Keratinocyte (primary cell): ENCODE results near the gene NDEL1. TPM values are rescaled to one million over a fixed set of nuclear protein-coding genes. Genes with fewer than 3 reads are reported as not detected.

ENCODE experiments used
- DNase-seq: peaks from one replicate; pipeline ENCODE4 v3.0.0-alpha.2; 2011; ENCODE audit warnings: low read depth, missing footprints, low spot score
- FAIRE-seq: peaks from 2 replicates; lab custom pipeline; 2011; peaks lifted over from hg19 to GRCh38; lab: Jason Lieb, UNC
- H2AFZ ChIP-seq: 2 replicates; pipeline ENCODE4 v1.6.0; 2012; ENCODE audit warnings: low read length, control low read depth, inconsistent platforms; ENCODE audit not compliant: control insufficient read depth
- H3K27ac ChIP-seq: 2 replicates; pipeline ENCODE4 v1.5.1; 2011; ENCODE audit warnings: low read length; ENCODE audit not compliant: control insufficient read depth, insufficient read depth
- H3K27me3 ChIP-seq: 3 replicates; pipeline ENCODE4 v1.6.0; 2011; ENCODE audit warnings: low read length; ENCODE audit not compliant: control insufficient read depth, insufficient read depth; ENCODE audit errors: extremely low read depth
- H3K36me3 ChIP-seq, 2 experiments: 2 replicates in 1 of 2; 3 replicates in 1 of 2; pipeline ENCODE4 v1.5.1; 2011; ENCODE audit warnings: low read length in 2 of 2, mild to moderate bottlenecking in 1 of 2; ENCODE audit not compliant: control insufficient read depth in 2 of 2, insufficient read depth in 2 of 2; ENCODE audit errors: extremely low read depth in 1 of 2
- H3K4me1 ChIP-seq: 3 replicates; pipeline ENCODE4 v1.5.1; 2011; ENCODE audit warnings: low read length; ENCODE audit not compliant: control insufficient read depth, insufficient read depth; ENCODE audit errors: extremely low read depth
- H3K4me2 ChIP-seq: 3 replicates; pipeline ENCODE4 v1.6.0; 2011; ENCODE audit warnings: low read depth, low read length; ENCODE audit not compliant: control insufficient read depth, insufficient read depth; ENCODE audit errors: extremely low read depth
- H3K4me3 ChIP-seq, 3 experiments: fragments of 200-600 bp in 1 of 3; sonication (generic) in 1 of 3; 2 replicates in 2 of 3; 3 replicates in 1 of 3; pipeline ENCODE4 v1.5.1; 2011 to 2016; ENCODE audit warnings: low read length in 3 of 3, mild to moderate bottlenecking in 3 of 3, control low read depth in 2 of 3, inconsistent platforms in 1 of 3, low read depth in 1 of 3, mixed read lengths in 1 of 3, mixed run types in 1 of 3, moderate library complexity in 1 of 3; ENCODE audit not compliant: control insufficient read depth in 2 of 3, insufficient read depth in 2 of 3; ENCODE audit errors: extremely low read depth in 1 of 3
- H3K79me2 ChIP-seq: 2 replicates; pipeline ENCODE4 v1.6.0; 2012; ENCODE audit warnings: low read length; ENCODE audit not compliant: control insufficient read depth, insufficient read depth
- H3K9ac ChIP-seq: 3 replicates; pipeline ENCODE4 v1.6.0; 2011; ENCODE audit warnings: low read length; ENCODE audit not compliant: control insufficient read depth, insufficient read depth; ENCODE audit errors: extremely low read depth
- H3K9me1 ChIP-seq: 3 replicates; pipeline ENCODE4 v1.6.0; 2011; ENCODE audit warnings: low read length; ENCODE audit not compliant: control insufficient read depth, insufficient read depth; ENCODE audit errors: extremely low read depth
- H3K9me3 ChIP-seq: 2 replicates; pipeline ENCODE4 v1.5.1; 2012; ENCODE audit warnings: low read depth, low read length; ENCODE audit not compliant: control insufficient read depth
- H4K20me1 ChIP-seq: 3 replicates; pipeline ENCODE4 v1.6.0; 2011; ENCODE audit warnings: low read length; ENCODE audit not compliant: control insufficient read depth, insufficient read depth; ENCODE audit errors: extremely low read depth
- CTCF ChIP-seq, 3 experiments: IDR thresholded peaks in 1 of 3; conservative IDR thresholded peaks in 1 of 3; optimal IDR thresholded peaks in 1 of 3; 2 replicates in 2 of 3; 3 replicates in 1 of 3; pipeline versions ENCODE3 to v1.5.1; 2011; ENCODE audit warnings: low read length in 3 of 3, mild to moderate bottlenecking in 3 of 3, moderate library complexity in 2 of 3, control low read depth in 1 of 3, inconsistent platforms in 1 of 3; ENCODE audit not compliant: insufficient read depth in 2 of 3; ENCODE audit errors: extremely low read depth in 1 of 3
- EZH2 ChIP-seq: IDR thresholded peaks from one replicate; pipeline ENCODE4 v1.6.1; 2012; ENCODE audit warnings: inconsistent platforms, mild to moderate bottlenecking, low read length, moderate library complexity
- dilution Hi-C: fragments of 300-500 bp; cut with MboI; formaldehyde crosslinking; loops from one replicate; pipeline ENCODE4 v1.7.0; 2020; ENCODE audit warnings: low sequenced_read_pairs; ENCODE audit not compliant: extremely low pct_ligation_motif_present
- polyA plus RNA-seq, 5 experiments: library from polyadenylated mRNA; depleted of rRNA in 3 of 5; stranded (reverse) in 3 of 5; stranded (forward) in 1 of 5; unstranded in 1 of 5; fragments of >200 nt; gene quantifications; 1 replicate in 1 of 5; 2 replicates in 3 of 5; 3 replicates in 1 of 5; pipeline versions ENCODE4 v1.2.1 to v1.2.3, GENCODE V29; 2011 to 2012; ENCODE audit warnings: missing spikeins in 2 of 5, low read depth in 1 of 5, low replicate concordance in 1 of 5

Gene NDEL1
- polyA plus RNA-seq, 1 donor (not counting 4 experiments of a cell fraction or from before 2014, with no cell fraction given): 76.8 TPM

- Histone ChIP-seq H3K4me1 (peaks cover 3% of the 10 kb centered on the region), H3K9me3 (no peaks in the 10 kb centered on the region), H4K20me1 (peaks cover 12% of the 10 kb centered on the region), H3K27me3 (no peaks in the 10 kb centered on the region), H3K79me2 (peaks cover 69% of the 10 kb centered on the region), H2AFZ (no peak overlapping the region), H3K4me3 (no peak overlapping the region), H3K36me3 (peaks cover 12 to 31% of the 10 kb centered on the region in 2 experiments), H3K9ac (no peak overlapping the region), H3K9me1 (peaks cover 2% of the 10 kb centered on the region), H3K27ac (no peak overlapping the region), H3K4me2 (no peak overlapping the region)
- dilution Hi-C loops: no loop called here
- FAIRE-seq (no peak), DNase-seq (no peak)
- no peak for TF ChIP-seq CTCF (optimal IDR thresholded peaks at IDR 0.05 in 1 of 3, IDR thresholded peaks at IDR 0.05 in 1 of 3, conservative IDR thresholded peaks at IDR 0.05 in 1 of 3; ENCODE audit: extremely low read depth in 1 of 3, insufficient read depth in 2 of 3, low read length in 3 of 3)
- TF ChIP-seq EZH2: no peak
These were observed 8.1 kb downstream of the NDEL1 start for GRCh38 chr17:8443756-8444155.

- dilution Hi-C loops: no loop called here
- H3K4me1 ChIP-seq: peaks cover 3% of the 10 kb centered on the region
- no peak overlapping the region for H3K27ac ChIP-seq
- no peak overlapping the region for H2AFZ ChIP-seq
- H3K9me1 ChIP-seq: peaks cover 2% of the 10 kb centered on the region
- peaks cover 16 to 35% of the 10 kb centered on the region in 2 experiments for H3K36me3 ChIP-seq
- no peaks in the 10 kb centered on the region for H3K27me3 ChIP-seq
- no peak overlapping the region for H3K9ac ChIP-seq
- H4K20me1 ChIP-seq: peaks cover 11% of the 10 kb centered on the region
- H3K9me3 ChIP-seq: no peaks in the 10 kb centered on the region
- FAIRE-seq (no peak), DNase-seq (no peak)
- peaks cover 61% of the 10 kb centered on the region for H3K79me2 ChIP-seq
- H3K4me3 ChIP-seq: no peak overlapping the region
- H3K4me2 ChIP-seq: no peak overlapping the region
- no peak for TF ChIP-seq EZH2
- TF ChIP-seq CTCF (optimal IDR thresholded peaks at IDR 0.05 in 1 of 3, IDR thresholded peaks at IDR 0.05 in 1 of 3, conservative IDR thresholded peaks at IDR 0.05 in 1 of 3; ENCODE audit: extremely low read depth in 1 of 3, insufficient read depth in 2 of 3, low read length in 3 of 3): no peak
These were observed 8.8 kb downstream of the NDEL1 start for GRCh38 chr17:8444494-8444893.
